HG02938 (cell line): ENCODE measurements around the gene TBX10.
"Not testable (repeated sequence)": the region's sequence is repeated elsewhere in the genome, so short reads cannot be mapped to it uniquely, and the experiment has no call there.

Experiments used
- ATAC-seq: cut with Tn5 transposase; IDR thresholded peaks from one replicate; pipeline ENCODE4 v1.9.1; 2021; ENCODE audit warnings: mild to moderate bottlenecking, moderate library complexity; ENCODE audit not compliant: unreplicated experiment

The TBX10 gene

GRCh38 chr11:67604815-67605214 is 34.7 kb downstream of the TBX10 start:
- no peak for ATAC-seq

DNA sequence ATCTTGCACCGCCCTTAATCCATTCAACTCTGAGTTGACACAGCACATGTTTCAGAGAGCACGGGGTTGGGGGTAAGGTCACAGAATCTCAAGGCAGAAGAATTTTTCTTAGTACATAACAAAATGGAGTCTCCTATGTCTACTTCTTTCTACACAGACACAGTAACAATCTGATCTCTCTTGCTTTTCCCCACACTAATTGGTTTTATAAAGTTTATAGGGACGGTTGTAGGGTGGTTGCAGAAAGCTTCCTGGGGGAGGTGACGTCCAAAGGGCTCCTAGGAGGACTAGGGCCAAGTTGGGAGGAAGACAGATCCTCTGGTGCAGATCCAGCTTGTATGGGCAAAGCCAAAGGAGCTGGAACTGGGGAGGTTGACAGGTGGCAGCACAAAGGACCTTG is 35.4 kb downstream of the TBX10 start:
- not testable (repeated sequence) for ATAC-seq

DNA sequence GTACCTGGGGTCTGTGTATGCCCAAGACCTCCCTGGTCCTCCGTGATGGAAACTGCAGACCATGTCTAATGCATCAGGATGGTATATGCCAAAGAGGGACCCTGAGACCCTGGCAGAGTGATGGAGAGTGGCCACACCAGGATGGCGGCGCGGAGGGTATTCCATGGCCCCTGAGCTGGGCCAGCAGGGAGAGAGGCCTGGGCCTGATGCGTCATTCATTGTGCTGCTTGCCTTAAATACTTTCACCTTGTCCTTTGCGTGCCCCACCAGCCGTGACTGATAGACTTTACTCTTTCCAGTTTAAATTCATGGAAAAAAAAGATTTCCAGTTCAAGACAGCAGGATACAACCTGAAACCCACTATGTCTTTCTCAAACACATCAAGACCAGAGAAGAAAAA is 38.5 kb downstream of the TBX10 start:
- no peak for ATAC-seq

GRCh38 chr11:67600324-67601029 is 39.1 kb downstream of the TBX10 start:
- ATAC-seq, result no peak

GRCh38 chr11:67599149-67599548 is 40.4 kb downstream of the TBX10 start:
- no peak for ATAC-seq

DNA sequence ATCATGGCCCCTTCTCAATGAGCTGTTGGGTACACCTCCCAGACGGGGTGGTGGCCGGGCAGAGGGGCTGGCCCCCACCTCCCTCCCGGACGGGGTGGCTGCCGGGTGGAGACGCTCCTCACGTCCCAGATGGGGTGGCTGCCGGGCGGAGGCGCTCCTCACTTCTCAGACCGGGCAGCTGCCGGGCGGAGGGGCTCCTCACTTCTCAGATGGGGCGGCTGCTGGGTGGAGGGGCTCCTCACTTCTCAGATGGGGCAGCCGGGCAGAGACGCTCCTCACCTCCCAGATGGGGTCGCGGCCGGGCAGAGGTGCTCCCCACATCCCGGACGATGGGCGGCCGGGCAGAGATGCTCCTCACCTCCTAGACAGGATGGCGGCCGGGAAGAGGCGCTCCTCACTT is 41.6 kb downstream of the TBX10 start:
- not testable (repeated sequence) for ATAC-seq

GRCh38 chr11:67597458-67597857 is 42.1 kb downstream of the TBX10 start:
- ATAC-seq, result not testable (repeated sequence)

DNA sequence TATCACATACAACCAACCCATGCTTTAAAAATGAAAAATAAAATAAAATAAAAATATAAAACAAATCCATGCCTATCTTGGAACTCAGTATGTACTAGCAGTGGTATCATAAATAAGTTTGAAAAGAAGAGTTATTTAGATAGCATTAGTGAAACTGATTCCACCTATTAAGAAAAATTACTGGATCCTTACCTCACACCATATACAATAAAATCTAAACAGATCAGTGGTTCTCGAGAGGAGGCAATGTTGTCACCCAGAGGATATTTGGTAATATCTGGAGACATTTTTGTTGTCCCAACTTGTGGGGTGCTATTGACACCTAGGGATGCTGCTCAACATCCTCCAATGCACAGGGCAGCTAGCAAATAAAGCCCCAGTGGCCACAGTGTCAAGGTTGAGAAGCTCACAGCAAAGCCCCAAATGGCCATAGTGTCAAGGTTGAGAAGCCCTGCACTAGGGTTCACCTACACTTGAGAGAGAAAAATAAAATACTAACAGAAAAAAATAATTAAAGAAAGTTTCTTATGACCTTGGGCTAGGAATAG is 42.7 kb downstream of the TBX10 start:
- no peak for ATAC-seq

DNA sequence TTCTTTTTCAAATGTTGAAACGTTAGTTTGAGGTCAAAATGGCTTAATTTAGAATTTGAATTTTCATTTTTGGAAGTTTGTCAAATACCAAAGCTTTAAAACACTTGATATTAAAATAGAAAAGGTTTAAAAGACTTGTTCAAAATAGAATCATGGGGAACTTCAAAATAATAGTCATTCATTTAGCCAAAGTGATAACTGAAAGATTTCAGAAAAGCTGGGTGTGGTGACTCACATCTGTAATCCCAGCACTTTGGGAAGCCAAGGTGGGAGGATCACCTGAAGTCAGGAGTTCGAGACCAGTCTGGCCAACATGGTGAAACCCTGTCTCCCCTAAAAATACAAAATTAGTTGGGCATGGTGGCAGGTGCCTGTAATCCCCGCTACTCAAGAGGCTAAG is 45.1 kb downstream of the TBX10 start:
- no peak for ATAC-seq

DNA sequence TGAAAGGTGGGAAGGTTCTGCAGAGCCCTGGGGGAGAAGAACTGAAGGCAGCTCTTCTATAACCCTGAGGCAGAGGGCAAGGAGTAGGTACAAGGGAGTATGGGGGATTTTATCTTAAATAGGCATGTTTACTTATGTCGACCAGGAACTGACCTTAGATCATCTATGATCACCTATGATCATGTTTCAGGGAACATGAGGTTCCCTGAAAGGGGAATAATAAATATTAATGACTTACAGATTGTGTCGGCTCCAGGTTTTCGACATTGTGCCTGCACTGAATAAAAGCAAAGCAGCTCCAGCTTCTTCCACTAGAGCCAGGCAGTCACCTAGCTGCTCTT is 46.0 kb downstream of the TBX10 start:
- no peak for ATAC-seq

DNA sequence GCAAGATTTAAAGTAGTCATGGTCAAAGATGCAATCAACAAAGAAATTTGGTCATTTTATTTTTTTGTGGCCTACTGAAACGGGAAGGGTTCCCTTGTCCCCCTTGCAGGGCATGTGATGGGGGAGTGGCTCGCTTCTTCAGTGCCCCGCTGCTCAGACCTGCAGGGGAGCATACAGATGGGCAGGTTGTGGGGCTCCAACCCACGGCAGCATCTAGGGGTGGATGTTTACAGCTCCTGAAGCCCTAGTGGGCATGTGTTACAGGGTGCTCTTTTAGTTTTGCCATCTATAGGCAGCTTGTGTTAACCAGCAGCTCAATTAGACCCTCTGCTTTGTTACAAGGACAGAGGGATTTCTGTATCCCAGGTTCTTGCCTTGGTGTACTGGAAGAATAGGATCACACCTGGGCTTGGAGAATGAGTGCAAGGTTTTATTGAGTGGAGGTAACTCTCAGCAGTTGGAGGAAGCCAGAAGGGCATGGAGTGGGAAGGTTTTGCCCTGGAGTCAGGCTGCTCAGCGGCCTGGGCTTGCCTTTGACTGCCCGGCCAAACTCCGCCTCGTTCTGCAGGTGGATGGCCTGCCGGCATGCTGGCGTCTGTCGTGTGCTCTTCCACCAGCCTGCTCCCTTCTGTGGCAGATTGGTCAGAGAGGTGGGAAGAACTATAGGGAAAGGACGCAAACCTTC is 46.5 kb downstream of the TBX10 start:
- no peak for ATAC-seq

DNA sequence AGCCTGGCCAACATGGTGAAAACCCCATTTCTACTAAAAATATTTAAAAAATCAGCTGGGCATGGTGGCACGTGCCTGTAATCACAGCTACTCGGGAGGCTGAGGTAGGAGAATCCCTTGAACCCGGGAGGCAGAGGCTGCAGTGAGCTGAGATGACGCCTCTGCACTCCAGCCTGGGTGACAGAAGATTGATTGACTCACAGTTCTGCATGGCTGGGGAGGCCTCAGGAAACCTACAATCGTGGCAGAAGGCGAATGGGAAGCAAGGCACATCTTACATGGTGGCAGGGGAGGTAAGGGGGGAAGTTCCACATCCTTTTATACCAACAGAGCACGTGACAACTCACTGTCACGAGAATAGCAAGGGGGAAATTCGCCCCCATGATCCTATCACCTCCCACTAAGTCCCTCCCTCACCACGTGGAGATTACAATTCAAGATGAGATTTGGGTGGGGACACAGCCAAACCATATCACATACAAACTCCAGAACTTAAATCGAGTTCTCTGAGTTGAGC is 50.6 kb downstream of the TBX10 start:
- not testable (repeated sequence) for ATAC-seq

- peak; percentile 32 for ATAC-seq
Observed at GRCh38 chr11:67588136-67588503, 51.4 kb downstream of the TBX10 start.

- no peak for ATAC-seq
Observed at GRCh38 chr11:67586568-67587250, 52.9 kb downstream of the TBX10 start.

DNA sequence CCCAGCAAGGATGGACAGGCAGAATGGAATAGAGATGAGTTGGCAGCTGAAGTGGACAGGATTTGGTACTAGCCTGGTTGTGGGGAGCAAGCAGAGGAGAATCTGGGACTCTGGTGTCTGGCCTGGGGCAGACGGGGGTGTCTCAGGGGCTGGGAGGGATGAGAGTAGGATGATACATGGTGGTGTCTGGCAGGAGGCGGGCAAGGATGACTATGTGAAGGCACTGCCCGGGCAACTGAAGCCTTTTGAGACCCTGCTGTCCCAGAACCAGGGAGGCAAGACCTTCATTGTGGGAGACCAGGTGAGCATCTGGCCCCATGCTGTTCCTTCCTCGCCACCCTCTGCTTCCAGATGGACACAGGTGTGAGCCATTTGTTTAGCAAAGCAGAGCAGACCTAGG is 53.7 kb downstream of the TBX10 start:
- no peak for ATAC-seq

GRCh38 chr11:67584881-67585873 is 54.4 kb downstream of the TBX10 start:
- ATAC-seq, result no peak

GRCh38 chr11:67584205-67584880 is 55.2 kb downstream of the TBX10 start:
- no peak for ATAC-seq

DNA sequence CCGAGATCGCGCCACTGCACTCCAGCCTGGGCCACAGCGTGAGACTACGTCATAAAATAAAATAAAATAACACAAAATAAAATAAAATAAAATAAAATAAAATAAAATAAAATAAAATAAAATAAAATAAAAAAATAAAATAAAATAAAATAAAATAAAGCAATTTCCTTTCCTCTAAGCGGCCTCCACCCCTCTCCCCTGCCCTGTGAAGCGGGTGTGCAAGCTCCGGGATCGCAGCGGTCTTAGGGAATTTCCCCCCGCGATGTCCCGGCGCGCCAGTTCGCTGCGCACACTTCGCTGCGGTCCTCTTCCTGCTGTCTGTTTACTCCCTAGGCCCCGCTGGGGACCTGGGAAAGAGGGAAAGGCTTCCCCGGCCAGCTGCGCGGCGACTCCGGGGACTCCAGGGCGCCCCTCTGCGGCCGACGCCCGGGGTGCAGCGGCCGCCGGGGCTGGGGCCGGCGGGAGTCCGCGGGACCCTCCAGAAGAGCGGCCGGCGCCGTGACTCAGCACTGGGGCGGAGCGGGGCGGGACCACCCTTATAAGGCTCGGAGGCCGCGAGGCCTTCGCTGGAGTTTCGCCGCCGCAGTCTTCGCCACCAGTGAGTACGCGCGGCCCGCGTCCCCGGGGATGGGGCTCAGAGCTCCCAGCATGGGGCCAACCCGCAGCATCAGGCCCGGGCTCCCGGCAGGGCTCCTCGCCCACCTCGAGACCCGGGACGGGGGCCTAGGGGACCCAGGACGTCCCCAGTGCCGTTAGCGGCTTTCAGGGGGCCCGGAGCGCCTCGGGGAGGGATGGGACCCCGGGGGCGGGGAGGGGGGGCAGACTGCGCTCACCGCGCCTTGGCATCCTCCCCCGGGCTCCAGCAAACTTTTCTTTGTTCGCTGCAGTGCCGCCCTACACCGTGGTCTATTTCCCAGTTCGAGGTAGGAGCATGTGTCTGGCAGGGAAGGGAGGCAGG is 56.0 kb downstream of the TBX10 start, which contains the start of gene GSTP1:
Gene GSTP1, plus strand, starts transcription at position 566 of the 958 bp plus-strand sequence. Its CDS starts 32 bp downstream, at position 598.
- no peak for ATAC-seq

DNA sequence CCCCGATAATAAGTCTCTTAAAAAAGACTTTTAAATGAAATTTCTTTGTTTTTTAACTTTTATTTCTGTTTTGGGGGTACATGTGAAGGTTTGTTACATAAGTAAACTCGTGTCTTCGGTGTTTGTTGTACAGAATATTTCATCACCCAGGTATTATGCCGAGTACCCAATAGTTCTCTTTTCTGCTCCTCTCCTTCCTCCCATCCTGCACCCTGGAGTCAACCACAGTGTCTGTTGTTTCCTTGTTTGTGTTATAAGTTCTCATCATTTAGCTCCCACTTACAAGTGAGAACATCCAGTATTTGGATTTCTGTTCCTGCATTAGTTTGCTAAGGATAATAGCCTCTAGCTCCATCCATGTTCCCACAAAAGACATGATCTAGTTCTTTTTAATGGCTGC is 57.6 kb downstream of the TBX10 start:
- no peak for ATAC-seq
